H1 (cell line): ENCODE results near the gene PHLDA3. TPM values are rescaled to one million over a fixed set of nuclear protein-coding genes. Genes with fewer than 3 reads are reported as not detected.

Experiments
- CTCF ChIA-PET: fragments of 300-600 bp; sonication (Branson Sonifier 250); formaldehyde crosslinking; loops from one replicate; lab custom pipeline; 2021; ENCODE audit not compliant: partially characterized antibody; lab: Charles Lee
- POLR2A ChIA-PET: fragments of 300-600 bp; sonication (Branson Sonifier 250); formaldehyde crosslinking; loops from one replicate; lab custom pipeline; 2021; ENCODE audit warnings: inconsistent platforms; ENCODE audit not compliant: partially characterized antibody; lab: Charles Lee
- DNase-seq, 2 experiments: peaks; one replicate each; pipeline versions ENCODE4 v3.0.0 to v3.0.0-alpha.2; 2010 to 2022; ENCODE audit warnings: low spot score in 2 of 2, low read depth in 1 of 2, mixed read lengths in 1 of 2
- FAIRE-seq: peaks from 2 replicates; lab custom pipeline; 2011; peaks lifted over from hg19 to GRCh38; lab: Jason Lieb, UNC
- H2AFZ ChIP-seq: 2 replicates; pipeline ENCODE4 v1.8.1; 2012; ENCODE audit warnings: low read length, inconsistent platforms
- H2AK5ac ChIP-seq: 2 replicates; pipeline ENCODE4 v1.6.1; 2013; ENCODE audit warnings: low read depth, low read length
- H2BK120ac ChIP-seq: replicated peaks from 2 replicates; pipeline ENCODE3; 2013; ENCODE audit warnings: low read depth, low read length, inconsistent platforms
- H2BK12ac ChIP-seq: 2 replicates; pipeline ENCODE4 v1.6.1; 2013; ENCODE audit warnings: low read depth, low read length
- H2BK15ac ChIP-seq: 2 replicates; pipeline ENCODE4 v1.6.1; 2013; ENCODE audit warnings: low read length
- H2BK20ac ChIP-seq: 2 replicates; pipeline ENCODE4 v1.6.1; 2013; ENCODE audit warnings: low read length
- H2BK5ac ChIP-seq: 2 replicates; pipeline ENCODE4 v1.6.1; 2013; ENCODE audit warnings: low read depth, low read length
- H3K14ac ChIP-seq: 2 replicates; pipeline ENCODE4 v1.6.1; 2013; ENCODE audit warnings: inconsistent platforms; ENCODE audit not compliant: insufficient read length
- H3K18ac ChIP-seq: 2 replicates; pipeline ENCODE4 v1.6.1; 2013; ENCODE audit warnings: low read length; ENCODE audit errors: extremely low read depth
- H3K23ac ChIP-seq: 2 replicates; pipeline ENCODE4 v1.6.1; 2013; ENCODE audit warnings: inconsistent platforms; ENCODE audit not compliant: insufficient read length
- H3K23me2 ChIP-seq: 2 replicates; pipeline ENCODE4 v1.6.1; 2013; ENCODE audit warnings: low read depth, low read length
- H3K27ac ChIP-seq: 2 replicates; pipeline ENCODE4 v1.6.1; 2011; ENCODE audit warnings: low read depth, low read length, inconsistent platforms
- H3K27me3 ChIP-seq, 4 experiments: replicated peaks in 1 of 4; 1 replicate in 1 of 4; 2 replicates in 3 of 4; pipeline versions ENCODE4 v1.6.1 to v1.8.1; 2011 to 2013; ENCODE audit warnings: low read length in 3 of 4, mild to moderate bottlenecking in 3 of 4, inconsistent platforms in 2 of 4, mixed read lengths in 2 of 4, moderate library complexity in 1 of 4; ENCODE audit not compliant: control insufficient read depth in 3 of 4, insufficient read depth in 3 of 4; ENCODE audit errors: extremely low read depth in 1 of 4
- H3K36me3 ChIP-seq, 4 experiments: 2 replicates each; pipeline versions ENCODE4 v1.6.1 to v1.8.1; 2011 to 2013; ENCODE audit warnings: mild to moderate bottlenecking in 4 of 4, low read length in 3 of 4, moderate library complexity in 2 of 4, control low read depth in 1 of 4, inconsistent platforms in 1 of 4; ENCODE audit not compliant: insufficient read depth in 4 of 4, control insufficient read depth in 2 of 4
- H3K4ac ChIP-seq: replicated peaks from 2 replicates; pipeline ENCODE3; 2013; ENCODE audit warnings: low read length, low read depth, mixed read lengths, inconsistent platforms; ENCODE audit not compliant: insufficient read length
- H3K4me1 ChIP-seq, 4 experiments: replicated peaks in 1 of 4; 1 replicate in 1 of 4; 2 replicates in 3 of 4; pipeline versions ENCODE4 v1.6.1 to v1.8.1; 2011 to 2013; ENCODE audit warnings: low read length in 3 of 4, inconsistent platforms in 2 of 4, mixed read lengths in 1 of 4; ENCODE audit not compliant: insufficient read depth in 4 of 4, control insufficient read depth in 3 of 4
- H3K4me2 ChIP-seq, 2 experiments: 2 replicates each; pipeline versions ENCODE4 v1.6.1 to v1.8.1; 2011 to 2013; ENCODE audit warnings: low read depth in 2 of 2, low read length in 2 of 2, control low read depth in 1 of 2, inconsistent platforms in 1 of 2, mild to moderate bottlenecking in 1 of 2; ENCODE audit not compliant: insufficient read depth in 1 of 2
- H3K4me3 ChIP-seq, 4 experiments: fragments of 200-600, 300-600 bp in 1 of 4; sonication (generic), shearing (Covaris generic), sonication (Bioruptor Twin) in 1 of 4; 2 replicates each; pipeline versions ENCODE4 v1.5.1 to v1.8.1; 2011 to 2016; ENCODE audit warnings: low read length in 4 of 4, low read depth in 3 of 4, control low read depth in 2 of 4, inconsistent platforms in 2 of 4, mild to moderate bottlenecking in 2 of 4, mixed read lengths in 1 of 4, moderate library complexity in 1 of 4; ENCODE audit not compliant: insufficient read depth in 2 of 4; ENCODE audit errors: extremely low read depth in 1 of 4
- H3K56ac ChIP-seq: replicated peaks from 2 replicates; pipeline ENCODE3; 2013; ENCODE audit warnings: low read depth, mild to moderate bottlenecking, mixed read lengths, low read length, inconsistent platforms; ENCODE audit not compliant: insufficient read length
- H3K79me1 ChIP-seq: 2 replicates; pipeline ENCODE4 v1.6.1; 2013; ENCODE audit warnings: low read depth, low read length, control low read depth
- H3K79me2 ChIP-seq, 2 experiments: 2 replicates each; pipeline versions ENCODE4 v1.6.1 to v1.8.1; 2012 to 2013; ENCODE audit warnings: low read length in 2 of 2, mild to moderate bottlenecking in 2 of 2, inconsistent platforms in 1 of 2; ENCODE audit not compliant: insufficient read depth in 2 of 2, control insufficient read depth in 1 of 2
- H3K9ac ChIP-seq, 4 experiments: replicated peaks in 1 of 4; 1 replicate in 1 of 4; 2 replicates in 3 of 4; pipeline versions ENCODE4 v1.6.1 to v1.8.1; 2011 to 2013; ENCODE audit warnings: low read depth in 3 of 4, low read length in 3 of 4, control low read depth in 2 of 4, mild to moderate bottlenecking in 2 of 4, moderate library complexity in 2 of 4, inconsistent platforms in 1 of 4; ENCODE audit errors: extremely low read depth in 1 of 4
- H3K9me3 ChIP-seq, 2 experiments: 2 replicates each; pipeline versions ENCODE4 v1.6.1 to v1.8.1; 2012 to 2013; ENCODE audit warnings: mild to moderate bottlenecking in 2 of 2, moderate library complexity in 2 of 2, control low read depth in 1 of 2, inconsistent platforms in 1 of 2, low read depth in 1 of 2, low read length in 1 of 2, mixed read lengths in 1 of 2; ENCODE audit not compliant: insufficient read depth in 2 of 2
- H4K20me1 ChIP-seq, 2 experiments: replicated peaks in 1 of 2; 2 replicates each; pipeline versions ENCODE3 to v1.8.1; 2011 to 2013; ENCODE audit warnings: inconsistent platforms in 2 of 2, low read length in 2 of 2, mild to moderate bottlenecking in 1 of 2; ENCODE audit not compliant: insufficient read depth in 2 of 2, control insufficient read depth in 1 of 2
- H4K5ac ChIP-seq: 2 replicates; pipeline ENCODE4 v1.6.1; 2013; ENCODE audit warnings: low read length, low read depth, mixed read lengths, inconsistent platforms; ENCODE audit not compliant: insufficient read length
- H4K8ac ChIP-seq: 2 replicates; pipeline ENCODE4 v1.8.0; 2013; ENCODE audit warnings: mild to moderate bottlenecking, moderate library complexity, low read length, inconsistent platforms; ENCODE audit not compliant: insufficient read depth; ENCODE audit errors: extremely low read depth
- H4K91ac ChIP-seq: replicated peaks from 2 replicates; pipeline ENCODE3; 2013; ENCODE audit warnings: low read length, mixed read lengths, inconsistent platforms; ENCODE audit not compliant: insufficient read length
- KDM1A ChIP-seq: fragments of 200-600, 300-600 bp; sonication (generic); IDR thresholded peaks from 2 replicates; pipeline ENCODE4 v1.7.1; 2016; ENCODE audit warnings: mild to moderate bottlenecking, low read length, borderline replicate concordance
- NRF1 ChIP-seq: IDR thresholded peaks from 2 replicates; pipeline ENCODE4 v1.6.1; 2011; ENCODE audit warnings: mild to moderate bottlenecking, low read depth, low read length, improper control_type of control experiment
- SP4 ChIP-seq: IDR thresholded peaks from 2 replicates; pipeline ENCODE4 v1.6.1; 2012; ENCODE audit warnings: low read length, inconsistent platforms
- TAF7 ChIP-seq: optimal IDR thresholded peaks from 2 replicates; pipeline ENCODE3; 2011; ENCODE audit warnings: low read depth, mild to moderate bottlenecking, inconsistent platforms, low read length, moderate library complexity, borderline replicate concordance
- WGBS, 2 experiments: shearing (Covaris generic) in 1 of 2; methylation state at CpG; one replicate each; pipeline versions ENCODE4 v1.1.6 to v1.1.7; 2013 to 2015; ENCODE audit warnings: low lambda C conversion rate in 2 of 2, mixed read lengths in 2 of 2, inconsistent platforms in 1 of 2, low coverage in 1 of 2, missing lambda C conversion rate in 1 of 2; ENCODE audit not compliant: insufficient replicate concordance in 2 of 2, insufficient coverage in 1 of 2, insufficient read length in 1 of 2; ENCODE audit errors: extremely low coverage in 1 of 2, missing lambda C conversion rate in 1 of 2; 5-methylcytosine and 5-hydroxymethylcytosine counted together
- polyA plus RNA-seq, 7 experiments: library from polyadenylated mRNA; depleted of rRNA in 3 of 7; stranded (reverse) in 5 of 7; unstranded in 2 of 7; fragments of >200 nt in 5 of 7; fragments of 200-250 nt in 2 of 7; gene quantifications; 1 replicate in 5 of 7; 2 replicates in 1 of 7; 4 replicates in 1 of 7; pipeline versions ENCODE4 v1.2.1 to v1.2.3, GENCODE V29; 2011 to 2013; ENCODE audit warnings: missing spikeins in 2 of 7, mixed read lengths in 2 of 7
- total RNA-seq: library from RNA; stranded (reverse); fragmentation: NEBNext Ultra II Directional; extraction: Animal tissue kit (Norgen Biotek cat#: 25700); gene quantifications from 2 replicates; pipeline ENCODE4 v1.2.1, GENCODE V29; 2021

Gene PHLDA3
- total and polyA plus RNA-seq, 2 of the 8 experiments (the other 6 are each of a cell fraction or from before 2014, with no cell fraction given) = 25.5 to 27.5 TPM

DNA sequence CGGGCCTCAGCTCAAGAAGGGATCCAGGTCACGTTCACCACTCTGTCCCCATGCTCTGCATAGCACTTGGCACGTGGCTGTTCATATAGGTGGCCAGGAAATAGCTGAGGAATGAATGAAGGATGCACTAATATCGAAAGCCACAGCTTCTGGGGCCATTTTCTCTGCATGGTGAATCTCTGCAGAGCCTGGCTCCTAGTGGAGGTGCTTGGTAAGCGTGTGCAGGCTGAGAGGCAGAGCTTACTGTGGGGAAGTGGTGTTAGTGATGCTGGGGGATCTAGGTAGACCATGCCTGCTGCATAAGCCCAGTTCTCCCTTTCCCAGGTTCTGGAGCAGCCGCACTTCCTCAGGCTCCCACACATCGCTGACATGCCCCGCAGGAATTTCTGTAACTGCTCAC lies 29.6 kb upstream of the PHLDA3 start:
- H4K20me1 ChIP-seq = no peaks in the 10 kb centered on the region
- no peaks in the 10 kb centered on the region for H3K79me2 ChIP-seq
- H2AFZ ChIP-seq = no peak overlapping the region
- no peak overlapping the region for H4K8ac ChIP-seq
- DNase-seq (no peak), FAIRE-seq (no peak)
- H3K56ac ChIP-seq = no peak overlapping the region
- no peak overlapping the region for H3K9ac ChIP-seq
- H3K79me1 ChIP-seq = no peaks in the 10 kb centered on the region
- H2BK15ac ChIP-seq = no peak overlapping the region
- no peak overlapping the region for H4K91ac ChIP-seq
- CTCF ChIA-PET = interaction anchor here (0.6 to 27.5 kb wide), 13 partner anchors 9 to 296 kb away, joined by 3 to 929 read pairs (median 4); partner anchors contain the start of genes CSRP1 and NAV1
- no peak overlapping the region for H2BK12ac ChIP-seq
- H4K5ac ChIP-seq = no peak overlapping the region
- no peak overlapping the region for H3K4ac ChIP-seq
- peaks cover 2% of the 10 kb centered on the region; the same call in 1 of the 2 replicates for H3K23me2 ChIP-seq
- H3K27ac ChIP-seq = no peak overlapping the region
- no peak overlapping the region for H2BK120ac ChIP-seq
- H3K4me3 ChIP-seq = no peak overlapping the region
- no peak overlapping the region for H3K14ac ChIP-seq
- POLR2A ChIA-PET = interaction anchor here (0.8 to 6.9 kb wide), 3 partner anchors 10 to 14 kb away, joined by 3 to 52 read pairs (median 4); no protein-coding TSS in a partner anchor
- no peaks in the 10 kb centered on the region for H3K27me3 ChIP-seq
- H3K23ac ChIP-seq = no peak overlapping the region
- H3K4me1 ChIP-seq = peaks cover 11 to 23% (median 17%) of the 10 kb centered on the region in 4 experiments
- H3K36me3 ChIP-seq = no peaks in the 10 kb centered on the region
- no peak overlapping the region for H3K4me2 ChIP-seq
- no peak overlapping the region for H2BK20ac ChIP-seq
- H3K18ac ChIP-seq = no peak overlapping the region
- H2AK5ac ChIP-seq = no peak overlapping the region
- no peaks in the 10 kb centered on the region for H3K9me3 ChIP-seq
- WGBS, 2 experiments = 89% methylated on average over 8 of the region's 8 CpGs; no CpG with 5 or more reads in 1 of the 2 experiments
- H2BK5ac ChIP-seq = no peak overlapping the region
- TF ChIP-seq KDM1A (no peak), SP4 (no peak), TAF7 (no peak), NRF1 (no peak)
